HG03439 (cell line): Measurements from ENCODE around the gene KIF3B.
A peak's percentile ranks its signal among the peaks of the same experiment; 100 is the strongest.

ENCODE experiments used
- ATAC-seq: cut with Tn5 transposase; IDR thresholded peaks from one replicate; pipeline ENCODE4 v1.9.1; 2021; ENCODE audit warnings: mild to moderate bottlenecking, moderate library complexity; ENCODE audit not compliant: unreplicated experiment

The KIF3B gene

DNA sequence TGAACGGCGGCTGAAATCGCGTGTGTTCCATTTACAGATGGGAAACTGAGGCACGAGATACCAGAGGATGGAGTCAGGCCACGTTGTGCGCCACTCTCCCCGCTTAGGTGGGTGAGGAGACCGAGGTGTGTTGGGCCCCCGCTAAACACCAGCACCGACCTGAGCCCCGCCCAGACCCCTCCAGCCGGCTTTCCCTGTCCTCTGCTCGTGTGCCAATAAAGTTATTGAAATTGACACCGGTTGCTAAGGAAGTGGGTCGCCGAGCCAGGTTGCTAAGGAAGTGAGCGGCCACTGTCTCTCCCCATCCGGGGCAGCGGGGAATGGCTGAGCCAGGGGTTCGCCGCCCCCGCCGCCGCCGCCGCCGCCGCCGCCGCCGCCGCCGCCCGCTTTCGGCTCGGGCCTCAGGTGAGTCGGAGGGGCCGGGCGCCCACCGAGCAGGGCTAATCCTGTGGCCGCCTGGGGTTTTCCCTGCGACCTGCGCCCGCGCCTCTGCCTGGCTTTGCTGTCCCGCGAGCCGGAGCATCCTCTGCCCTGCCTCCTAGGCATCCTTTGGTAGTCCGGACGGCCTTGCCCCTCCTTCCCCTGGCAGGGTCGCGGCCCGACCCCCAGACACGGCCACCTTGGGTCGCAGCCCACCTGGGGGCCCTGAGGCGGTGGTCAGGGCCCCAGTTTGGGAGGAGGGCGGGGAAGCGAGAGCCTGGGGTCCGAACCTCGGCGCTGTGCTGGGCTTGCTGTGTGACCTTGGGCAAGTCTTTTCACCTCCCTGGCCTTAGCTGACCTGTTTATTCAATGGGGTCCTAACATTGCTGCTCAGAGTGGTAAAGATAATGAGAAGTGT is at the start of gene KIF3B:
Gene KIF3B, plus strand, starts transcription at position 291 of the 838 bp plus-strand sequence. CDS start 32,127 bp downstream, outside the sequence.
- peak; percentile 69 for ATAC-seq

DNA sequence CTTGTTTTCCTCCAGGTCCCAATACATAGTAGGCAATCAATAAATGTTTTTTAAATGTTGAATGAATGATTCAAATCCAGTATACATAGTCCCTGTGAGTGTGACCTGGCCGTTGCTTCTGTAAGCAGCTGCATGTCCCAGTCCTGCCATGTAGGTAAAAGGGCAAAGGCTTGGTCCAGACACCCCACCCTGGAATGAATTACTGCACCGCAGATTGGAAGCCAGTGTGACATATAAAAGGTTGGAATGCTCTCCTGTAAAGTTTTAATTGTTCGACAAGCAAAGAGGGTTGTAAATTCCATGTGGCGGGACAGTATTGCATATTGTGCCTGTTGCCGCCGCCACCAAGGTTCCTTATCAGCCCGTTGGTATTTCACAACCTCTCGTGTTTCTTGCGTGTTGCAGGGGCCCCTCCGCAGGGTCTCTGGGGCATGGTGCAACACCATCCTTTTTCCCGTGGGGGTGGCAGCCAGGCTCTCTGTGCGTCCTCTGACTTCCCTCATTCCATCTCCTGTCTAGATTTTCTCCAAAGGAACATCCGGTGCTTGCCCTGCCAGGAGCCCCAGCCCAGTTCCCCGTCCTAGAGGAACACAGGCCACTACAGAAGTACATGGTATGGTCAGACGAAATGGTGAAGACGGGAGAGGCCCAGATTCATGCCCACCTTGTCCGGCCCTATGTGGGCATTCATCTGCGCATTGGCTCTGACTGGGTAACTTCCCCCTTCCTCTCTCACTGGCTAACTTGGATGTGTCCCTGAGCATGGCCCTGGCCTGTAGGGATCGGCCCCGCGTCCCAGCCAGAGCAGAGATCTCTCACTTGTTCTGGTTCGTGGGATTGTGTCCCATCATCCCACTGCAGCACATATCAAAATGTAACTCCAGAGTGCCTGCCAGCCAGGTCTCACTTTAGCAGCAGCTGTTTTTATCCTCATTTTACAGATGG is 49.4 kb upstream of the KIF3B start:
- ATAC-seq: no peak

DNA sequence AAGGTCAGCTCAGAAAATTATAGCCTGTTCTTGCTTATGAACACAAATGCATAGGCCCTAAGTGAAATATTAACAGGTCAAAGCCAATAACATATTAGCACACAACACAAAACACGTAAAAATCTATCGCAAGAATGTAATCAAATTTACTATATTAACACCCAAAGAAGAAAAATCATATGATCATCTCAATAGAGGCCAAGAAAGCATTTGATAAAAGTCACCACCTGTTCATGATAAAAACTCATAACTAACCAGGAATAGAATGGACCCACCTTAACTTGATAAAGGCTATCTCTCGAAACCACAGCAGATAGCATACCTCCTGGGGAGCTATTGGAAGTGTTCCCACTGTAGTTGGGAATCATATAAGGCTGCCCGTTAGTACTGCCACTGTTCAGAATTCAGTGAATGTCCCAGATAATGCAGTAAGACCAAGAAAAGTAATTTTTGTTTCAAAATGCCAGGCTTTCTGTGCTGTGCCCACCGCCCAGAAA is 48.2 kb upstream of the KIF3B start:
- ATAC-seq: no peak

DNA sequence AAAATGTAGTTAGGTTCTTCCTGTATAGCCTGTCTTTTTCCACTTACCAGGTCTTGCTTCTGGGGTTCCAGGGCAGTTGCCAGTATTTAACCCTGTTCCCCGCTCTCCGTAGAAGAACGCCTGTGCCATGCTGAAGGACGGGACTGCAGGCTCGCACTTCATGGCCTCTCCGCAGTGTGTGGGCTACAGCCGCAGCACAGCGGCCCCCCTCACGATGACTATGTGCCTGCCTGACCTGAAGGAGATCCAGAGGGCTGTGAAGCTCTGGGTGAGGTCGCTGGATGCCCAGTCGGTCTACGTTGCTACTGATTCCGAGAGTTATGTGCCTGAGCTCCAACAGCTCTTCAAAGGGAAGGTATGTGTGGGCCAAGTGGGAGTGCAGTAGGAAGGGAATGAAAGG is 46.7 kb upstream of the KIF3B start:
- no peak for ATAC-seq

DNA sequence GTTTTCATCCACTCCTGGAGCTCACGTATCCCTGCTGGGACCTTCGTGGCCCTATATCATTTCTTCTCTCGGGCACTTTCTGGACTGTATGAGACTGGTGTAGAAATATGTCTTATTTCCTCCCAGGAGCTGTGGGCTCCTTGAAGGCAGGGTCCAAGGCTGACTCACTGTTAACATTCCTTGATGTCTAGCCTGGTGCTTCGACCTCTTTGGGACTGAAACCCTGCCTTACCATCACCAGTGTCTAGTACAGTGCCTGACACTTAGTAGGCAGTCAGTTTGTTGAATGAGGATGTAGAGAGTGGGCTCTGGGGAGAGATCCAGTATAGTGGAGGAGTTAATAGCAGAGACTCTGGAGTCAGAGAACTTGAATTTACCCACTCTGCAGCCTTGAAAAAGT is 46.2 kb upstream of the KIF3B start:
- no peak for ATAC-seq

DNA sequence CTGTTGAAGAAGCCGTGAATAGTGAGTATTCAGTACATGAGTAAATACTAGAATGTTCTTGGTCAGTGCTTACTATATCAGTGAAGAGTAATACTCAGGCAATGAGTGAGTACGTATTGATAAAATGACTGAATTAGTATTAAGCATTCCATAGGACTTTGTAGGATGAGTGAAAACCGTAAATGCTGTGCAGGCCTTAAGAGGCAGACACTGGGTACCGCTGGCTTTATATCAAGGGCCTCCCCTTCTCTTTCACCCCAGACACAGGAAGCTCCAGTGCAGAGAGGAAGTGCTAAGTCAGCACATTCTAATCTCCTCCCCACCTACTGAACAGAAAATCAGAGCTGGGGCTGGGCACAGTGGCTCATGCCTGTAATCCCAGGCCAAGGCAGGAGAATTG is 45.6 kb upstream of the KIF3B start:
- ATAC-seq: no peak

DNA sequence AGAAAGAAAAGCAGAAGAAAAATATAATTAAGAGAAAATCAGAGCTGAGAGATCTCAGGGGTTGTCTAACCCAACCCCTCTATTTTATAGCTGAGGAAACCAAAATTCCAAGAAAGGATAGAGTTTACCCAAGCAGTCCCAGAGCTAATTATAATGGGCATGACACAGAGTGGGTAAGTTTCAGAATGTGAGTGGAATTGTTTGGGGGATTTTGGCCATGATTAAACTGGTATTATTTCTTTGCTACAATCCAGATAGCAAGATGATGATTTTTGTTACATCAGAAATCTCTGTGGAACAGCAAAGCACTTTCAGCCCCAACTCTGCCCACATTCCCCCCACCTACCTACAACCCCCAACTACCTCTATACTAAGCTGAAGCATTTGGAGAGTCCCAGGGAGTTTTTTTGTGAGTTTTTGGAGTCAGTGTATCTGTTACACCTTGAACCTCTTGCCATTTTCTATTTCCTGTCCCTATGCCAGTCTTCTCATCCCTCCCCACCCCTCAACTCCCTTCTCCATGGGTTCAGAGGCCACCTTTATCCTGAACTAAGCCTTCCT is 45.0 kb upstream of the KIF3B start:
- no peak for ATAC-seq

DNA sequence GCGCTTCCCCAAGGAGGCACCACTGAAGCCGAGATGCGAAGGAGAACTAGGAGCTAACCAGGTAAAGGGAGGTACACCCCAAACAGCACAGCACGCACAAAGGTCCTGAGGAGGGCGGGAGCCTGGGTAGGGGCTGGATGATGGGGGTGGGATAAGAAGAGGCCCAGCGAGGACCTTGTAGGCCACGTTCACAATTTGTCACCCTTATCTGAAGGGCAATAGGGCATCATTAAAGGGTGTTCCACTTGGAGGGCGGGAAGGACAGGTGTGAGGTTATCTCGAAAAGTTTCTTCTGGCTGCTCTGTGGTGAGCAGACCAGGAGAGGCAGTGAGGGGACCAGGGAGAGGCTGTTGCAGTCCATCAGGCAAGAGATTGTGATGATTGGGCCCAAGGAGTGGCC is 44.2 kb upstream of the KIF3B start:
- no peak for ATAC-seq

DNA sequence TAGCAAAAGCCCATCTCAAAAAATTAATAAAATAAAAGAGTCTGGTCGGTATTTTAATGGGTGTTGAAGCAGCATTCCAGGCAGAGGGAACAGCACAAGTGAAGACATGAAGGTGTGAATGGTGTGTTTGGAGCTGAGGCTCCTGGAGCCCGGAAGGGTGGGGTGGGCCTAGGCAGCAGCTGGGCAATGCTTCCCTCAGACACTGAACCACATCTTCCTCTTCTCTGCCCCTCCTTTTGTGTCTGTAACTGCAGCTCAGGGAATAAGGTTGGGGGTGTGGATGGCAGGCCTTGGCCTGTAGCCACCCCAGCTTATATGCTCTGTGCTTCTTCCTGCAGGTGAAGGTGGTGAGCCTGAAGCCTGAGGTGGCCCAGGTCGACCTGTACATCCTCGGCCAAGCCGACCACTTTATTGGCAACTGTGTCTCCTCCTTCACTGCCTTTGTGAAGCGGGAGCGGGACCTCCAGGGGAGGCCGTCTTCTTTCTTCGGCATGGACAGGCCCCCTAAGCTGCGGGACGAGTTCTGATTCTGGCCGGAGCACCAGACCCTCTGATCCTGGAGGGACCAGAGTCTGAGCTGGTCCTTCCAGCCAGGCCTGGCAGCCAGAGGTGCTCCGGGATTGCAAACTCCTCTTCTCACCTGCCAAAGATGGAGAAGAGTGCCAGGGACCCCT is 43.2 kb upstream of the KIF3B start:
- ATAC-seq: no peak

DNA sequence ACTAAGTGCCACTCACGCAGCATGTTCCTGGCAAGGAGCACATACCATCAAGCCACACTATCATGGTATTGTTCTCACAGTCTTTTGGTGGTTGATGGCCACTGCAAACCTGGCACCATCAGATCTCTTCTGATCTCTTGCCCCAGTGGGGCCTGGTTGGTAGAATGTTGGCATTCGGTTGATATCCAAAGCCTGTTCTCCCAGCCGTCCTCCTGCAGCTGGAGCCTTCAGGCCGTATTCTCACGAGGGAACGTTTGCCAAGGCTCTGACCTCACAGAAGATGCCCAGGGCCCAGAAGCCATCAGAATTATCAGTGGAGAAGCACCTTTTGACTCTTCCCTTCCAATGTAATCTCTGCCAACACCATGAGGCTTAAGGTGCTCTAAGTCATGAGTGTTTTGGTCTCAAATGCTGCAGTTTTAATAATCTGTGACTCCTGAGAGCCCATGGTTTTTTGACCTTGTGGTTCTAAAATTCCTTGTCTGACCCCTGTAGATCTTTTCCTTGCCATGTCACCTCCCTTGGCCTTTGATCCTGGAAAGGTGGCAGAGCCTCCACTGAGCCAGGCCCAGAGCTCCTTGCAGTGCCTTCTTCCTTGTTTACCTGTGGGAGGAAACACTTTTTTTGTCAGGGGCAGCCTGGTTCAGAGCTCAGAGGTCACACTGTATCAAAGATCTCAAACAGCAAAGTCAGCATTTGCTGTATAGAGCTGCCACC is 42.0 kb upstream of the KIF3B start:
- no peak for ATAC-seq

DNA sequence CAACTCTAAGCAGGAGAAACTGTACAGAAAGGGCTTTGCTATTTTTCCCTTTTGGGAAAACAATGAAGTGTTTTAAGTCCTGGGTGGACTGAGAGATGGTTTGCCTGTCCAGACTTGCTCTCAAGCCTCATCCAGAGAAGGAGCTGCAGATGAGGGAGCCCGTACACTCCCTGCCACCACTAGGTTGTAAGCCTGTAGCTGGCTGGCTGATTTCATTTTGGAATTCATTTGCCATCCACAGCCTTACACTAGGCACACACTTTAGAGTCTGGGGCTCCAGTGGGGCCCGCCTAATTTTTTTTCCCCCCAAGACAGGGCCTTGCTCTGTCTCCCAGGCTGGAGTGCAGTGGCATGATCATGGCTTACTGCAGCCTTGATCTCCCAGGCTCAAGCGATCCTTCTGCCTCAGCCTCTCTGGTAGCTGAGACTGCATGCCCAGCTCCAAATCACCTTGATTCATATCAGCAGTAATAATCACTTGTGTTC is 41.4 kb upstream of the KIF3B start:
- ATAC-seq: no peak

DNA sequence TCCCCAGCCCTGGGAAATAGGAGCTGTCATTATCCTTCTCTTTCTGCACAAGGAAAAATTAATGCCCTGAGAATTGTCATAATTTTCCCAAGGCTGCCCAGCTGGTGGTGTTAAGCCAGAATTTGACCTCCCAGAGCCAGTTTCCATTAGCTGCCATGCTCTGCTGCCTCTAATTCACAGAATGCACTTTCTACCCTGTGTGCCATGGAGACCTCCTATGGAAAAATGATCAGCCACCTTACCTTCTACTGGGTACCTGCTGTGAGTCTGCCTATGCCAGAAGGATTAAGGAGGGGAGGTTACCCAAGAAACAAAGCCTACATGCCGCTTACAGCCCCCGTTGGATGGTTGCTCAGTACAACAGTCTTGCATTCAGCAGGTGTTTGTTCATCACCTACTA is 40.6 kb upstream of the KIF3B start:
- ATAC-seq: no peak

DNA sequence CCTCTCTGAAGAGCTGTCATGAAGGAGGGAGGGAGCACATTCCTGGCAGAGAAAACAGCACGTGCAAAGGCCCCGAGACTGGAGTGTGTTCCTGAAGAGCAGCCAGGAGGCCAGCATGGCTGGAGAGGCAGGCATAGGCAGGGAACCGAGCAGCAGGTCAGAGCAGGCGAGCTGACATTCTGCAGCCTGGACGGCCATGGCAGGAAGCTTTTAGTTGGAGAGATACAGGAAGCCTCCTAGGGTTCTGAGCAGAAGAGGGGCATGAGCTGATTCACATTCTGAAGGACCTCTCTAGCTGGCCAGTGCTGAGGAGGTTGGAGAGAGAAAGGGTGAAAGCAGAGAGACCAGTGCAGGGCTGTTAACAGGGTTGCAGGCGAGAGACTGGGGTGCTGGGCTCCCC is 40.0 kb upstream of the KIF3B start:
- no peak for ATAC-seq

DNA sequence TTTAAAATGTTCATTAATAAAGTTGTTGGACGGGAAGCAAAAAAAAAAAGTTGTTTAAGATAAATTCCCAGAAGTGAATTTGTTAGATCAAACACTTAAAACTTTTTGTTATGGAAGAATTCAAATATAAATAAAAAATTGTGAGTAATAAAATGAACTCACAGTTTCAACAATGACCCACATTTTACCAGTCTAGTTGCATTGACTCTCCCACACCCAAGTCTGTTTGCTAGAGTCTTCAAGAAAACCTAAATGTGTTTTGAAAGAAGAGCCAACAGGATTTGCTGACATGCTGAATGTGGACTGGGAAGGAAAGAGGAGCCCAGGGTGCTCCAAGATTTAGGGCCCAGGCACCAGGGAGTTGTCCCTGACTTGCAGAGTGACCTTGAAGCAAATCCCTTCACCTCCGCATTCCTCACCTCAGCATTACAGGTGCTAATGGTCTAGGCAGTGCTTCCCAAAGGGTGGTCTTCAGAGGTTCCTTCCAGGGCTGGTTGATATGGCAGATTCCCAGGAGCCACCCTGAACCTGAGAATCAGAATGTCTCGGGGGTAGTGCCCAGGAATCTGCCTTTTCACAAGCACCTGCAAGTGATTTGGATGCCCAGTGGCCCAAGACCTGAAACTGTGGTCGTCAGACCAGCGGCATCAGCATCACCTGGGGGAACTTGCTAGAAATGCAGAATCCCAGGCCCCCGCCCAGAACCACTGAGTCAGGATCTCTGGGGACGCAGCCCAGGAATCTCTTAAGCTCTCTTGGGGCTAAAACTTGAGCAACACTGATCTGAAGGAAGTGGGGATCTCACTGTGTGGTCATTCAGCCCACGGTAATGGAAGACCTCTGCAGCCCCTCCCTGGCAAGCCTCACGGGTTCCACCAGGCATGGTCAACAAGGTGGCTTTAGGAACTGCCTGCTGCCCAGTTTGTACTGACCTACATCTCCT is 38.7 kb upstream of the KIF3B start:
- no peak for ATAC-seq

DNA sequence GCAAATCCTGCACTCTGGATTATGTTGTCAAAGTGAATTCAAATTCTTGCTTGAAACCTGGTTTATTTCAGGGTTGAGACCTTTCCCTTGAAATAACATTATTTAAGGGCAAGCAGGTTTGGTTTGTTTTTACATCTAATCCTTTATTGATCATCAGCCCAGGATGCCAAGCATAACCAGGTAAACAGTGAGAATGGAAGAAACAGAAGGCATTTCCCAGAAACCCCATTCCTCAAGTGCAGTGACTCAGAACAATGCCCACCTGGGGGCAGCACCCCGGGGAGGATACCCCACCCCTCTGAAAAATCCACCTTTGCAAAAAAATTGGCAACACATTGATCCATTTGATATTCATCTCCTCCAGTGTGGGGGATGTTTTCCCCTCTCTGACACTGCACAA is 37.2 kb upstream of the KIF3B start:
- ATAC-seq: no peak

DNA sequence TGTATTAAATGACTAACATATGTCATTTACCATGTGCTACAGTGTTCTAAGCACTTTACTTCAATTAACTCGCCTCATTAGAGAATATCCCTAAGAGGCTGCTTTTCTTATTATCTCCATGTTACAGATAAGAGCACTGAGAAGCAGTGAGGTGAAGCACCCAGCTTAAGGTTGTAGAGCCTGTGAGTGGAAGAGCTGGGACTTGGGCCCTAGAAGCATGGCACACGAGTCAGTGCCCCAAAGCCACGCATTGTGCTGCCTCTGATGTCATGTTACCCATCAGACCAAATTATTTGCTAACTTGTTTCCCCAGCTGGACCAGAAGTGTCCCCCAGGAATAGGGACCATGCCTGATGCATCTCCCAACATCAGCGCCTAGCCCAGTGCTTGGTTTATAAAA is 35.6 kb upstream of the KIF3B start:
- no peak for ATAC-seq

DNA sequence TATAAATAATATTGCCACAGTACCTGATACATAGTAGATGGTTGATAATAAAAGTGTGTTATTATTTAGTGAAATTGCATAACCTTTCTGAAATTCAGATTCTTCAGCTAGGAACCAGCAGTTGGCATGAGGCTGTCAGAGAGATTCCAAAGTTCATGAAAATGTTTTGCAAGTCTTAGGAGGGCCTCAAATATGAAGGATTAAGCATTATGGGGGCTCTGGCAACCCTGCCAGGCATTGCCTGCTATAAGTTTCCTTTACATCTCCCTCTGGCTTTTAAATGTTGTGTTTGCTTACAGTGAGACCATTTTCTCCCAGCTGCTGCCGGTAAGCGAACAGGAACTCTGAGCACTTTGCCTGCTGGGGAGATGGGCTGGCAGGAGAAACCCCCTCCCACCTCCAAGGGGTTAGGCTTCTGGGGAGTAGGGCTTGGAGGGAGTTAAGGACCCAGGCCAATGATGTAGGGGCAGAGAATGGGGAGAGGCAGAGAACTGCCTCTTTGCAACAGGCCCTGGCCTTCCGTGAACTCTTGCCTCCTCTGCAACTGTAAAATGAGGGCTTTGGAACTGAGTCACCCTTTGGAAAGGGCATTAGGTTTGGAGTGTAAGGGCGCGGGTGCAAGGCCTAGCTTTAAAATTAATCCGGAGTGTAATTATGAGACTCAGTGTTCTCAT is 33.2 kb upstream of the KIF3B start:
- no peak for ATAC-seq

DNA sequence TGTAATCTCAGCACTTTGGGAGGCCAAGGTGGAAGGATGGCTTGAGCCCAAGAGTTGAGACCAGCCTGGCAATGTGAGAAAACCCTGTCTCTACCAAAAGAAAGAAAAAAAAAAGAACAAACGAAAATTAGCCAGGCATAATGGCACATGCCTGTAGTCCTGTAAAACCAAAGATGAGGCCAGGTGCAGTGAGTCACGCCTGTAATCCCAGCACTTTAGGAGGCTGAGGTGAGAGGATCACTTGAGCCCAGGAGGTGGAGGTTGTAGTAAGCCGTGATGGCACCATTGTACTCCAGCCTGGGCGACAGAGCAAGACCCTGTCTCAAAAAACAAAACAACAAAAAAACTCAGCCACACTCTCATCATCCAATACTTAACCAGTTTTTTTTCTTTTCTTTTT is 32.5 kb upstream of the KIF3B start:
- no peak for ATAC-seq
